Activated naive CD8-positive, alpha-beta T cell (primary cell): ENCODE data around the gene HSDL1.
A peak's percentile ranks its signal among the peaks of the same experiment; 100 is the strongest.

Source experiments
- H3K27ac Mint-ChIP-seq: one replicate; pipeline ENCODE4 v1.8.0; 2021; ENCODE audit warnings: mixed read lengths
- H3K27me3 Mint-ChIP-seq: one replicate; pipeline ENCODE4 v1.8.0; 2021; ENCODE audit warnings: mixed read lengths
- H3K36me3 Mint-ChIP-seq: one replicate; pipeline ENCODE4 v1.8.0; 2021; ENCODE audit warnings: mixed read lengths
- H3K4me1 Mint-ChIP-seq: one replicate; pipeline ENCODE4 v1.8.0; 2021; ENCODE audit warnings: low read depth, mixed read lengths
- H3K4me3 Mint-ChIP-seq: one replicate; pipeline ENCODE4 v1.8.0; 2021; ENCODE audit warnings: mild to moderate bottlenecking, mixed read lengths
- H3K9me3 Mint-ChIP-seq: one replicate; pipeline ENCODE4 v1.8.0; 2021; ENCODE audit warnings: low read depth, mixed read lengths

Gene HSDL1

GRCh38 chr16:84159007-84159406, 14.0 kb upstream of the HSDL1 start:
- Mint-ChIP-seq H3K4me1 (no peaks in the 10 kb centered on the region), H3K27me3 (peaks cover 15% of the 10 kb centered on the region), H3K9me3 (no peaks in the 10 kb centered on the region), H3K4me3 (no peak overlapping the region), H3K27ac (no peak overlapping the region), H3K36me3 (no peaks in the 10 kb centered on the region)

DNA sequence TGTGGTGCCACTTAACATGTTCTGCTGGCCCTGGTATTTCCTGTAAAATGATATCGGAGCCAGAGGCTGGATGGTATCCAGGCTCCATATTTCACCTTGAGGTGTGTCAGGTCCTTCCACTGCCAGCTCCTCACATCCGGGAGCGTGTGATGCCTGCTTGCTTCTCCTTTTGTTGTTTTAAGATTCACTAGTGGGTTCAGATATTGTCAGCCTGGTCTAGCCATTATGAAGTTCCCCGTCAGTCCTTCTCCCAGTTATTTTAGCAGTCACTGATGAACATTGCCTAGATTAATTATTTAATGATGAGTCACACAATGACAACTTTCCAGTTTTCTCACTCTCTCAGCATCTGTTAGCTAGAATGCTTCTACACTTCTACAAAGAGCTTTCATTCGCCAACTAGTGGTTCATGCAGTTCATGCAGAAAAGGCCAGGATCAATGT, 11.4 kb upstream of the HSDL1 start:
- H3K4me3 Mint-ChIP-seq: no peak overlapping the region

DNA sequence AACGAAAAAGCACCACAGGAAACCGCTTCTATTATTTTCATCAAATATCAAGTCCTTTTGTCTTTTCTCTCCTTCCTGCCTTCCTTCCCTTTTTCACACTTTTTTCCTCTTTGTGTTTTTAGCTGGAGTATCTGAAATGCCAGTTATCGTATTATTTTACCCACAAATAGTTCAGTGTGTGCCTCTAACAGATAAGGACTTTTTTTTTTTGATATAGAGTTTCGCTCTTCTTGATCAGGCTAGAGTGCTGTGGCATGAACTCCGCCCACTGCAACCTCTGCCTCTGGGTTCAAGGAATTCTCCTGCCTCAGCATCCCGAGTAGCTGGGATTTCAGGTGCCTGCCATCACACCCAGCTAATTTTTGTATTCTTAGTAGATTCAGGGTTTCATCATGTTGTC, 10.8 kb upstream of the HSDL1 start:
- Mint-ChIP-seq H3K27ac (no peak overlapping the region), H3K9me3 (no peaks in the 10 kb centered on the region), H3K4me3 (no peak overlapping the region), H3K4me1 (no peaks in the 10 kb centered on the region), H3K36me3 (no peaks in the 10 kb centered on the region), H3K27me3 (peaks cover 10% of the 10 kb centered on the region)

More for the DNA sequence above, 11.4 kb upstream of the HSDL1 start:
- Mint-ChIP-seq H3K27me3 (peaks cover 10% of the 10 kb centered on the region), H3K9me3 (no peaks in the 10 kb centered on the region), H3K27ac (no peak overlapping the region), H3K36me3 (no peaks in the 10 kb centered on the region), H3K4me1 (no peaks in the 10 kb centered on the region)

GRCh38 chr16:84155226-84155625, 10.2 kb upstream of the HSDL1 start:
- no peak overlapping the region for H3K27ac Mint-ChIP-seq
- peaks cover 10% of the 10 kb centered on the region for H3K27me3 Mint-ChIP-seq
- H3K36me3 Mint-ChIP-seq: no peaks in the 10 kb centered on the region
- H3K9me3 Mint-ChIP-seq: no peaks in the 10 kb centered on the region
- no peaks in the 10 kb centered on the region for H3K4me1 Mint-ChIP-seq
- no peak overlapping the region for H3K4me3 Mint-ChIP-seq

GRCh38 chr16:84153660-84154214, 8.8 kb upstream of the HSDL1 start:
- no peak overlapping the region for H3K27ac Mint-ChIP-seq
- H3K4me1 Mint-ChIP-seq: no peaks in the 10 kb centered on the region
- H3K36me3 Mint-ChIP-seq: no peaks in the 10 kb centered on the region
- H3K9me3 Mint-ChIP-seq: no peaks in the 10 kb centered on the region
- H3K4me3 Mint-ChIP-seq: no peak overlapping the region
- H3K27me3 Mint-ChIP-seq: peaks cover 6% of the 10 kb centered on the region

- H3K27ac Mint-ChIP-seq: no peak overlapping the region
- no peaks in the 10 kb centered on the region for H3K27me3 Mint-ChIP-seq
- no peaks in the 10 kb centered on the region for H3K9me3 Mint-ChIP-seq
- no peaks in the 10 kb centered on the region for H3K36me3 Mint-ChIP-seq
- H3K4me1 Mint-ChIP-seq: no peaks in the 10 kb centered on the region
- no peak overlapping the region for H3K4me3 Mint-ChIP-seq
Measured at GRCh38 chr16:84150926-84151325, 5.9 kb upstream of the HSDL1 start.

GRCh38 chr16:84144209-84144858, 643 bp downstream of the HSDL1 start:
- Mint-ChIP-seq H3K4me1 (peaks cover 22% of the 10 kb centered on the region), H3K27me3 (no peaks in the 10 kb centered on the region), H3K4me3 (peak overlapping the region; percentile 95)

GRCh38 chr16:84143784-84144199, 1.2 kb downstream of the HSDL1 start:
- H3K36me3 Mint-ChIP-seq: peaks cover 4% of the 10 kb centered on the region
- peak overlapping the region; percentile 87 for H3K27ac Mint-ChIP-seq
- peak overlapping the region; percentile 95 for H3K4me3 Mint-ChIP-seq

More at GRCh38 chr16:84144209-84144858, 643 bp downstream of the HSDL1 start:
- Mint-ChIP-seq H3K36me3 (no peaks in the 10 kb centered on the region), H3K27ac (peak overlapping the region; percentile 87), H3K9me3 (no peaks in the 10 kb centered on the region)

DNA sequence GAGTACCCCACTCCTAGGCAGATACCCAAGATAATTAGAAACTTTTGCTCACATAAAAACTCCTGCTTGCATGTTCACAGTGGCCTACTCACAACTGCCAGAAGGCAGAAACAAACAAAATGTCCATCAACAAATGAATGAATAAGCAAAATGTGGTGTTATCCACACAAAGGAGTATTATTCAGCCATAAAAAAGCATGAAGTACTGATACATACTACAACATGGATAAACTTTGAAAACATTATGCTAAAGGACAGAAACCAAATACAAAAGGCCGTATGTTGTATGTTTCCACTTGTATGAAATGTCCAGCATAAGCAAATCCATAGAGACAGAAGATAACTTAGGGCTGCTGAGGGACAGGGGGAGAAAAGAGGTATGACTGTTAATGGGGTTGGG, 1.9 kb downstream of the HSDL1 start:
- Mint-ChIP-seq H3K27me3 (no peaks in the 10 kb centered on the region), H3K4me1 (peaks cover 34% of the 10 kb centered on the region), H3K36me3 (peaks cover 4% of the 10 kb centered on the region), H3K4me3 (peak overlapping the region; percentile 79), H3K27ac (no peak overlapping the region), H3K9me3 (no peaks in the 10 kb centered on the region)

More at GRCh38 chr16:84143784-84144199, 1.2 kb downstream of the HSDL1 start:
- H3K27me3 Mint-ChIP-seq: no peaks in the 10 kb centered on the region
- H3K9me3 Mint-ChIP-seq: no peaks in the 10 kb centered on the region
- peaks cover 28% of the 10 kb centered on the region for H3K4me1 Mint-ChIP-seq

- no peak overlapping the region for H3K4me3 Mint-ChIP-seq
- no peaks in the 10 kb centered on the region for H3K9me3 Mint-ChIP-seq
- H3K27me3 Mint-ChIP-seq: no peaks in the 10 kb centered on the region
- H3K4me1 Mint-ChIP-seq: peaks cover 42% of the 10 kb centered on the region
- H3K27ac Mint-ChIP-seq: no peak overlapping the region
- H3K36me3 Mint-ChIP-seq: peaks cover 4% of the 10 kb centered on the region
Measured at GRCh38 chr16:84141143-84141670, 3.8 kb downstream of the HSDL1 start.

- H3K27me3 Mint-ChIP-seq: no peaks in the 10 kb centered on the region
- no peaks in the 10 kb centered on the region for H3K9me3 Mint-ChIP-seq
- peaks cover 4% of the 10 kb centered on the region for H3K36me3 Mint-ChIP-seq
- peak overlapping the region; percentile 69 for H3K27ac Mint-ChIP-seq
- no peak overlapping the region for H3K4me3 Mint-ChIP-seq
- H3K4me1 Mint-ChIP-seq: peaks cover 45% of the 10 kb centered on the region
Measured at GRCh38 chr16:84139628-84140258, 5.2 kb downstream of the HSDL1 start.

DNA sequence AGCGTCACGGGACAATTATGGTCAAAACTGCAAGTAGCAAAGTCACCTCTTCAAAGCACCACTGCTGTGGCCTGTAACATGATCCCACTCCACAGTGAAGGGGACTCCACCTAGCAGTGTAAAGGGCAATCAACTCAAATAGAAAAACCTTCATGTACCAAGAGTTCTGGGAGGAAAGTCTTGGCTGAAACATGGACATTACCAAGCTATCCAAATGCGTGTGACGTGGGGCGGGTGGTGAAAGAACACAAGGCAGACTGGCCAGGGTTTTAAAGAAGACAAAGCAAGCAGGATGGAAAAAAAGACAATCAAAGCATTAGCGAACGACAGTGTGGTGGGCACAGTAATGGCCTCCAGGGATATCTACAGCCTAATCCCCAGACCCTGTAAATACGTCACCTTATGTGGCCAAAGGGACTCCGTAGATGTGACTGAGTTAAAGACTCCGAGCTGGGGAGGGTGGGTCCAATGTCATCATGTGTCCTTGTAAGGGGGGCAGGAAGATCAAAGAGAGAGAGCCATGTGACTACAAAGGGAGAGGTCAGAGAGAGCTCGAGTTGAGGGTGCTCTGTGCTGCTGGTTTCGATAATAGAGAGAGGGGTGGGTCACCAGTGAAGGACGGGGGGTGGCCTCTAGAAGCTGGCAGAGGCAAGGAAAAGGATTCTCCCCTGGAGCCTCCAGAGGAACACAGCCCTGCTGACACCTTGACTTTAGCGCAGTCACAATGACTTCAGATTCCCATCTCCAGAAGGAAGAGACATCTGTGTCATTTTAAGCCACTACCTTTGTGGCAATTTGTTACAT, 6.0 kb downstream of the HSDL1 start:
- no peaks in the 10 kb centered on the region for H3K9me3 Mint-ChIP-seq
- peaks cover 43% of the 10 kb centered on the region for H3K4me1 Mint-ChIP-seq
- H3K27me3 Mint-ChIP-seq: no peaks in the 10 kb centered on the region
- H3K36me3 Mint-ChIP-seq: peaks cover 4% of the 10 kb centered on the region
- H3K27ac Mint-ChIP-seq: peak overlapping the region; percentile 35
- H3K4me3 Mint-ChIP-seq: peak overlapping the region; percentile 62

GRCh38 chr16:84138500-84138823, 6.5 kb downstream of the HSDL1 start:
- peak overlapping the region; percentile 62 for H3K4me3 Mint-ChIP-seq
- H3K4me1 Mint-ChIP-seq: peaks cover 41% of the 10 kb centered on the region
- peaks cover 4% of the 10 kb centered on the region for H3K36me3 Mint-ChIP-seq
- H3K9me3 Mint-ChIP-seq: no peaks in the 10 kb centered on the region
- peak overlapping the region; percentile 35 for H3K27ac Mint-ChIP-seq
- H3K27me3 Mint-ChIP-seq: no peaks in the 10 kb centered on the region

DNA sequence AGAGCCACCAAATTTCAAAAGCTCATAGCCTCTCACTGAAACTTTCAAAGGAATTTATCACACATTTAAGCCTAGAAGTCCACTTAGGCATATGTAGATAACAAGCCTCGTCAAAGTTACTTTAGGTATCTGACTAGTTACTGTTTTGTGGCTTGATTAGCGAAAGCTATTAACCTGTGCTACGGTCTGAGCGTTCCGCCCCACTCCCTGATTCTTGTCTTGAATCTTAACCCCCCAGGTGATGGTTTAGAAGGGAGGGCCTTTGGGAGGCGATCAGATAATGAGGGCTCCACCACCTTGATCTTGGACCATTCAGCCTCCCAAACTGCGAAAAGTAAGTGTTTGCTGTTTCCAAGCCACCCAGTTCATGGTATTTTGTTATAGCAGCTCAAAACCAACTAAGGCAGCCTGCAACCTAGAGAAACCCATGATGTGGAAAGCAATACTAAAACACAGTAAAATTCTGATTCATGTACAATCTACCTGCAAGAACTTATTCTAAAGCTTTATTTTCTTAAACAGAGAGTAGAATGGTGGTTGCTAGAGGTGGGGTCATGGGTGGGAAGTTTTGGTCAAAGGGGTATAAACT, 7.1 kb downstream of the HSDL1 start:
- H3K27me3 Mint-ChIP-seq: no peaks in the 10 kb centered on the region
- H3K27ac Mint-ChIP-seq: no peak overlapping the region
- no peaks in the 10 kb centered on the region for H3K9me3 Mint-ChIP-seq
- no peak overlapping the region for H3K4me3 Mint-ChIP-seq
- H3K4me1 Mint-ChIP-seq: peaks cover 35% of the 10 kb centered on the region
- H3K36me3 Mint-ChIP-seq: peaks cover 4% of the 10 kb centered on the region
